ENCODE data around the gene PSTPIP2.
"Not testable (repeated sequence)": the region's sequence is repeated elsewhere in the genome, so short reads cannot be mapped to it uniquely, and the experiment has no call there.

PSTPIP2 gene

DNA sequence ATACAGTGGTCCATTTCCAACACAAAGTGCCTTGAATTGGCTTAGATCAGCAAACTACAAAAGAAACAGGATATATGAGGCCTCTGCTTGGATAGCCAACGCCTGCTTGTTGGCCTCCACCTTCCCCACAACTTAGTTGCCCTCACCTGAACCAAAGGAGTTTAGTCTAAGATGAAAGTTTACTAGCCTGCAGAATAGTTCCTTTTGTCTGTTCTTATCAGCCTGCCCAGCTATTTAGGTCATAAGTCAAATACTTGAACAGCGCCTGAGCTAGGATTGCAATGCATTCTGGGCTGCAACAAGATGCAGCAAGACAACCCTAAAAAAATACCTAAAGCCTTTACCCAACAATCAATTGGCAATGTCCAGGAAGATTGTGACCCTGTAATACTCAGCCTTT, 91.8 kb downstream of the PSTPIP2 start:
- DNase-seq: no peak

DNA sequence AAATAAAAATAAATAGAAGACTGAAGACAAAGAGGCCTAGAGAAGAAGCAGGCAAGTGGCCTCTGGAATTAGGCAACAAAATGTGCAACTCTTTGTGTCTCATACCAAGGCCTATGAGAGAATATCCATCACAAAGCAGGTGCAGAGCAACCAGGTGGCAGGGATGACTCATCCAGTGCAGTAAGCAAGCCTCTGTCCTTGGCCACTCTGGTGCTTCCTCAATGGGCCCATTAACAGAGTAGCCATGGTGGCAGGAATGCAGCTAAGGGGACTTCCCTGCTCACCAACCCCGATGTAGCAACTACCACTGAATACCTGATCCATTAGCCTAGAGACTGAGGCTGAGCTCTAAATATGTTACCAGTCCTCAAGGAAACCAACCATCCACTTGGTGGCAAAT, 94.0 kb downstream of the PSTPIP2 start:
- no peak for DNase-seq

DNA sequence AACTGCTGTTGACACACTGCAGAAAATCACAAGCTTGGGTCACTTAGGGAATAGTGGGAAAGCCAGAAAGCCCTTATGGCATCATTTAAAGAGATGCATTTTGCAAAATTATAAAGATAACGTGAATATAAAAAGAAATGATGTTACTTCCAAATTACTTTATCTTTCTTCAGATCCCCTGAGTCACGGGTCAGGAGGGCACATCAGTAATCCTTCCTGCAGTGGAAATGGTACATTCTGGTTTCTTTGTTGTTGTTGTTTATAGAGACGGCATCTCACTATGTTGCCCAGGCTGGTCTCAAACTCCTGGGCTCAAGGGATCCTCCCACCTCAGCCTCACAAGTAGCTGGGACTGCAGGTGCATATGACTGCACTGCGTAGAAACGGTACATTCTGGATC, 95.1 kb downstream of the PSTPIP2 start:
- no peak for DNase-seq

DNA sequence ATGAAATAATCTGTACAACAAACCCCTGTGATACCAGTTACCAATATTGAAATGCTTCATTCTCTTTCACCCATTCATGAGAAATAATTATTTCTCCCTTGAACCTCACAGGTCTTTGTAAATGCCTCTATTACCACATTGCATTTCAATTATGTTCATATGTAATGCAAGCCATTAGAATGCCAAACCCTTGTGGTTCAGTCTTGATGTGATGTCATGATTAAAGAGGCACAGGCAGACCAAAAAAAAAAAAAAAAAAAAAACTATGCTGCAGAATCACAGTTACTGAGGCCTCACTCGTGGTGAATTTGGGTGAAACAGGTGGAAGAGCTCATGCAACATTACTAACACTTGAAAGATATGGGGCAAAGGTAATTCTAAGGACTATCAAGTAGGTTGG, 95.5 kb downstream of the PSTPIP2 start:
- no peak for DNase-seq

DNA sequence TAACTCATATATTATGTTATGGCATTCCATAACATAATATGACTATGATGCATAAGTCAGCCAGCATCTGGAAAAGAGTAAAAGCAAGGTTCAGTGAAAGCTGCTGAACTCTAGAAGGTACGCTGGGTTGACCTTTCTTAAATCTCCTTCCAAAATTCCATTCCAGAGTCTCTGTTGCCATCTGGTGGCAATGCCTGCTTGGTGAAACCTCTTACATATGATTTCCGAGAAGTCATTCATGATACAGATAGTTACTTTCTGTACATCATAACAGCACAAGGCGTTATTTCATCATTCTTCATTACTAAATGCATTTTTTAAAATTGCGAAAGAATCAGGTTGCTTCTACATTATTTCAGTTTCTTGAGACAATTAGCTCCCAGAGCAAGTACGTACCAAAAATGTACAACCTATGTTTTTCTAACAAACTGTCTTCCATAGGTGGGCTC, 97.9 kb downstream of the PSTPIP2 start:
- peak; percentile 69 to 73 for DNase-seq

- DNase-seq: peak; percentile 94 to 95
These were observed 104.9 kb downstream of the PSTPIP2 start, which contains the start of gene EPG5 for GRCh38 chr18:45967007-45967706. Gene EPG5 (minus strand): TSS chr18:45967329. CDS start chr18:45967239, 90 bp downstream.

GRCh38 chr18:45964913-45965312, 107.1 kb downstream of the PSTPIP2 start:
- DNase-seq: not testable (repeated sequence)

GRCh38 chr18:45962866-45963265, 109.2 kb downstream of the PSTPIP2 start:
- no peak for DNase-seq

- no peak for DNase-seq
These were observed 109.6 kb downstream of the PSTPIP2 start for GRCh38 chr18:45962461-45962860.

GRCh38 chr18:45959484-45959883, 112.6 kb downstream of the PSTPIP2 start:
- not testable (repeated sequence) for DNase-seq

GRCh38 chr18:45958730-45959129, 113.3 kb downstream of the PSTPIP2 start:
- DNase-seq: no peak

GRCh38 chr18:45958027-45958426, 114.0 kb downstream of the PSTPIP2 start:
- DNase-seq: no peak

DNA sequence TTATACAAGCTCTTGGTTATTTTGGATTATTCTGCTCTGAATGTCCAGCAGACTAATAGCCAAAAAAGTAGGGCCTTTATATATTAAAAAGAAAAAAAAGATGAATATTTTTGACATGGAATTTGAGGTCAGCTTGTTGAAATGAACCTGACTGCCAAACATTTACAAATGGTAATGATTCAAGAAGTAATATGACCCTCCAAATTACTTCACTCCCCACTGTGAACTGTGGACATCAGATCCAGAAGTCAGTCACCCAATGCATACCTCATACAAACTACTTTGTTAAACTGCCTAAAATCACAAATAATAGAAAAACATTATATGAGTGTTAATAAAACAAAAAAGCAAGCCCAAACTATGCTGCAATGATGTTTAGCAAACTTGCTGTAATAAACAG, 115.0 kb downstream of the PSTPIP2 start:
- no peak for DNase-seq

GRCh38 chr18:45954070-45954934, 117.8 kb downstream of the PSTPIP2 start:
- DNase-seq: no peak

DNA sequence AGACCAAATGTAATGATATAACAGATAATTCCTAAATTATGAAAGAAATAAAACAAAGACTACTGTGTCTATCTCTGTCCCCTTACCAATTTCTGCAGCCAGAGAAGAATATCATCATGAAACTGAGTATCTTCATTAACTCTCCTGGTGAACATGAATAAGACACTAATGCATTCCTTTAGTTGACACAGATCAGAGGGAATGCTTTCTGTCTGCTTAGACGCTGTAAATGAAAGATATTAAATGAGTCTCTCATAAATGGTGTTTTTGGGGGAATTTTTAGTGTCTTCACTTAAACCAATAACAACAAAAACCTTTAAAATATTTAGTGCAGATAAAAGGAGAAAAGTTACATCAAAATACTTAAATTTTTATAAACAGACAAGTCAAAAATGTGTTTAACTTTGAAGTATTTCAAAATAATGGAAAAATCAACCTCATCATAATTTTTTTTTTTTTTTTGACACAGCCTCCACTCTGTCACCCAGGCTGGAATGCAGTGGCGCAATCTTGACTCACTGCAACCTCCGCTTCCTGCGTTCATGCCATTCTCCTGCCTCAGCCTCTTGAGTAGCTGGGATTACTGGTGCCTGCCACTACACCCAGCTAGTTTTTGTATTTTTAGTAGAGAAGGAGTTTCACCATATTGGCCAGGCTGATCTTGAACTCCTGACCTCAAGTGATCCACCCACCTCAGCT, 120.9 kb downstream of the PSTPIP2 start:
- no peak for DNase-seq

- no peak for DNase-seq
These were observed 126.4 kb downstream of the PSTPIP2 start for GRCh38 chr18:45945669-45946068.

DNA sequence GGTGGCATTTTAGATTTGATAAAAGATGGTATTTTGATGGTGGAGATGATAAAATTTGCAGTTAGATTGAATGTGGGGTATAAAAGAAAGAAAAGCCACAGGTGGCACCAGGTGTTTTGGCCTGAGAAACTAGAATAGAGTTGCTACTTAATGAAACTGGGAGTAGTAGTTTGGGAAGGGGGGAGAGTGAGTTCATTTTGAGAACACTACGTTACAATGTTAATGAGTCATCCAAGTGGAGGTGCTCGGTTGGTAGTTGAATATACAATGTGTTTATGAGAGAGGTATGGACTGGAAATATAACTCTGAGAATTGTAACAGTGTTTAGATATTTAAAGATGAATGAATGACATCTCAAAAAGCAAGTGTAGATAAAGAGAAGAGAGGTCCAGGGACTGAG, 131.3 kb downstream of the PSTPIP2 start:
- DNase-seq: no peak

- DNase-seq: no peak
These were observed 132.8 kb downstream of the PSTPIP2 start for GRCh38 chr18:45939236-45939635.

- no peak for DNase-seq
These were observed 133.5 kb downstream of the PSTPIP2 start for GRCh38 chr18:45938488-45938935.

DNA sequence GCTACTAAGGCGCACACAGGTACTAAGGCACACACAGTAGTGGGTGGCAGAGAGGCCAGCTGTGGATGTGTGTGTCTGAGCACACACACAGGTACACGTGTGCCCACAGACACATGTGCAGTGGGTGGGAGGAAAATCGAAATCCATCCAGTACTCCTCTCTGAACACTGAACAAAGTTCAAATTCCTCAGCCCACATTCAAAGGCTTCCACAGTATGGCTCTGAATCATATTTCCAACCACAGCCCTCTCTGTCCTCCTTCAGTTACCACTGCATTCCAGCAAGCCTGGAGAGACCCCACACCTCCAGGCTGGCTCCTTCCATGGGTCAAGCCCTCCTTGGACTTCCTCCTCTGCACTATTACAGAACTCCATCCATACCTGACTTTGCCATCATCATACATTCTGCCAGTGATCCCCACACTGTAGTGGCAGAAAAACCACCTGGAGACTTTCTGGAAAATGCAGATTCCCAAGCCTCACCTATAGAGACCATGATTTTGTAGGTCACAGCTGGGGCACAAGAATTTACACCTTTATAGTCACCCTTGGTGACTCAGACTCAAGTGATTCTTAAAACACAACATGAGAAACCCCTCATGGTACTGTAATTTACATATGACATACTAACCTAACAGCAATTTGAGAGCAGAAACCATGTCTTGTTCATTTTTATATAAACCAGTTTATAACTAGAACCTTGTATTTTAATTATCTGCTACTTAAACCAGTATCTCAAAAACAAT, 136.3 kb downstream of the PSTPIP2 start:
- no peak for DNase-seq

Measured in activated T-cell treated with anti-CD3 and anti-CD28 coated beads, Interleukin-2, amount 50 U/mL, for 48 hours (primary cell).